Prostate gland (tissue), 2 donors: ENCODE measurements around the gene EPHB6.

Experiments
- CTCF ChIP-seq, 4 experiments: fragments of 200-600 bp in 2 of 4; fragments of 450-650 bp in 2 of 4; sonication (generic) in 2 of 4; IDR thresholded peaks; 1 replicate in 3 of 4; 2 replicates in 1 of 4; pipeline ENCODE4 v1.5.1; 2016 to 2019; ENCODE audit warnings: antibody characterized with exemption in 4 of 4, mild to moderate bottlenecking in 2 of 4, moderate library complexity in 2 of 4
- POLR2A ChIP-seq: fragments of 450-650 bp; IDR thresholded peaks from one replicate; pipeline ENCODE4 v1.6.1; 2016; ENCODE audit warnings: antibody characterized with exemption, mild to moderate bottlenecking

GRCh38 chr7:142855756-142856564, 1.1 kb downstream of the EPHB6 start:
- TF ChIP-seq CTCF (IDR thresholded peaks at IDR 0.05) (no peak), POLR2A (no peak)
